ENCODE results near the gene CNIH1. TPM values are rescaled to one million over a fixed set of nuclear protein-coding genes. Genes with fewer than 3 reads are reported as not detected.

The CNIH1 gene
- total RNA-seq, 1 donor from 2014 or later = 130 TPM

DNA sequence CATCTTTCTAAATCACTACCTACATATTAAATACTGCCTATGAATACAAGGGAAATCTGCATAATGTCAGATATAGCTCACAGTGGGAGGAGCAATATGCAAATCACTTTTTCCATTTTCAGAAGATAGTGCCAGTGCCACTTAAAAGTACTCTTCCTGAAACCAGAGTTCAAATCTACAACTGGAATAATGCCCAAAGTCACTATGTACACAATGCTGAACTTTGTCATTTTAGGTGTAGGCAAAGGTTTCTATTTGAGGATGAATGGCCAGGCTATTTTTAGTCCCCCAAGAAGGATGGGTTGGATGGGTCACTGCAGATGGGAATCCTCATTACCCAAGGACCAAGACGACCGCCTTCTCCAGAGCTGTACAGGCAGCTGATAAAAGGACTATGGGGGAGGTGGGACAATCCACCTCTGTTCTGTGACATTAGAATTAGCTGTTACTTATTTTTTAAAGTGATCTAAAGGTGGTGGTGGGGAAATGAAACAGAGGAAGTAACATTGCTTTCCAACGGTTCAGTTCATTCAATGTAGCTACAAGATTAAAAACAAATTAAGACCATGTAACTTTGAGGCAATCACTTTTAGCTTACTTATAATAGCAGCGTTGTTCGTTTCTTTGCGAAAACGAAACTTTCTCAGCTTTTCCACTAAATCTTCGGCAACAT, 42.0 kb upstream of the CNIH1 start:
- TF ChIP-seq, protein P1, sequence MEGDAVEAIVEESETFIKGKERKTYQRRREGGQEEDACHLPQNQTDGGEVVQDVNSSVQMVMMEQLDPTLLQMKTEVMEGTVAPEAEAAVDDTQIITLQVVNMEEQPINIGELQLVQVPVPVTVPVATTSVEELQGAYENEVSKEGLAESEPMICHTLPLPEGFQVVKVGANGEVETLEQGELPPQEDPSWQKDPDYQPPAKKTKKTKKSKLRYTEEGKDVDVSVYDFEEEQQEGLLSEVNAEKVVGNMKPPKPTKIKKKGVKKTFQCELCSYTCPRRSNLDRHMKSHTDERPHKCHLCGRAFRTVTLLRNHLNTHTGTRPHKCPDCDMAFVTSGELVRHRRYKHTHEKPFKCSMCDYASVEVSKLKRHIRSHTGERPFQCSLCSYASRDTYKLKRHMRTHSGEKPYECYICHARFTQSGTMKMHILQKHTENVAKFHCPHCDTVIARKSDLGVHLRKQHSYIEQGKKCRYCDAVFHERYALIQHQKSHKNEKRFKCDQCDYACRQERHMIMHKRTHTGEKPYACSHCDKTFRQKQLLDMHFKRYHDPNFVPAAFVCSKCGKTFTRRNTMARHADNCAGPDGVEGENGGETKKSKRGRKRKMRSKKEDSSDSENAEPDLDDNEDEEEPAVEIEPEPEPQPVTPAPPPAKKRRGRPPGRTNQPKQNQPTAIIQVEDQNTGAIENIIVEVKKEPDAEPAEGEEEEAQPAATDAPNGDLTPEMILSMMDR (IDR thresholded peaks at IDR 0.05) = no peak
- H3K27ac Mint-ChIP-seq (ENCODE audit: unreplicated experiment) = no peak overlapping the region
- no peaks in the 10 kb centered on the region for H3K27me3 Mint-ChIP-seq (ENCODE audit: unreplicated experiment)
- H3K9me3 Mint-ChIP-seq (ENCODE audit: unreplicated experiment) = no peaks in the 10 kb centered on the region
- no peak for DNase-seq (ENCODE audit: extremely low spot score, unreplicated experiment)
- H3K4me3 Mint-ChIP-seq (ENCODE audit: unreplicated experiment) = no peak overlapping the region
- peaks cover 52% of the 10 kb centered on the region for H3K4me1 Mint-ChIP-seq (ENCODE audit: unreplicated experiment)
- H3K36me3 Mint-ChIP-seq (ENCODE audit: unreplicated experiment) = peaks cover 37% of the 10 kb centered on the region

DNA sequence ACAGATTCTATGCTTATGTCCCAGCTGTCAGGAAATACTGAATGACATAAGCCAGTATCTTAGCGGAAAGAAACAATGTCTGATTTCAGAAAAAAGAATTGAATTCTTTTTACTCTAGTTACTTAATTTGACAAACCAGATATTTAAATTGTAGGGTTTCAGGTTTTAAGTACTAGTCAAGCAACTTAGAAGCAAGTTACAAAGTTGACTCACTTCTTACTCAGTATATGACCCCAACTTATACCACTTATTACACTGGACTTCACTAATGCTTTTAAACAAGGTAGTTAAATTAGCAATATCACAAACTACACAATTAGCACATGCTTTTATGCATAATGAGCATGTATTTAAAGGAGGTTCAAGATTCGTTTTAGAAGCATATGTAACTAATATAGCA, 40.5 kb upstream of the CNIH1 start:
- Mint-ChIP-seq H3K27me3 (ENCODE audit: unreplicated experiment) (no peaks in the 10 kb centered on the region), H3K27ac (ENCODE audit: unreplicated experiment) (no peak overlapping the region), H3K4me1 (ENCODE audit: unreplicated experiment) (peaks cover 39% of the 10 kb centered on the region), H3K4me3 (ENCODE audit: unreplicated experiment) (no peak overlapping the region), H3K9me3 (ENCODE audit: unreplicated experiment) (no peaks in the 10 kb centered on the region), H3K36me3 (ENCODE audit: unreplicated experiment) (peaks cover 42% of the 10 kb centered on the region)
- no peak for DNase-seq (ENCODE audit: extremely low spot score, unreplicated experiment)
- TF ChIP-seq, protein P1 (IDR thresholded peaks at IDR 0.05) = no peak

DNA sequence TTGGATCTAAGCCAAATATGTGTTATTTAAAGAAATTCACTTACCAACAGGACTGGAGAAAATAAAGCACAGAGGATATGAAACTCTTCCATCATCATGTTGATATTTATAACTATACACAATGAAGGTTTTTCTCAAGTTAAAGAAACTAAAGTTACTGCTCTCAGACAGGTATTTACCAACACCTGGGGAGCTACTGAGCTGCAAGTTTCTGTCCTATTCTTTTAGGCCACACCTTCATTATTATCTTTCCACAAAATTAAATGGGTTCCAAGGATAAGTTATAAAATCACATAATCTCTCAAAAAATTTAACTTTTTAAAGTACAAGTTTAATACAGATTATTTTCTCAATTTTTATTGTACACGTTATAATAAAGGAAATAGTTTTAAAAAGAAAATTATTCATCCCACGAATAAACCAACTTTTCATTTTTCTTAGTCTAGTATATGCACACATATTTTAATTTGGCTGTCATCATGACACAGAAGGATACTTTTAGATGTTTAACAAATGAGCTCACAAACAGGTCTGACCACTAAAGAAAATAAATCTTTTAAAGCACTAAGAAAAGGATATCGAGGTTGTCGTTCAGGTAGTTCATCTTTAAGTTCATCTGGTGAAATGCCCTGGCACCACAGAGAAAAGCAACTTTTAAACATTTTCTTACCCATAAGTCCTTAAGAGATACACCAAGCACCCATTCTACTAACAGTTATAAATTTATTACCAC, 39.8 kb upstream of the CNIH1 start:
- Mint-ChIP-seq H3K27ac (ENCODE audit: unreplicated experiment) (no peak overlapping the region), H3K27me3 (ENCODE audit: unreplicated experiment) (no peaks in the 10 kb centered on the region), H3K4me1 (ENCODE audit: unreplicated experiment) (peaks cover 39% of the 10 kb centered on the region), H3K4me3 (ENCODE audit: unreplicated experiment) (no peak overlapping the region), H3K9me3 (ENCODE audit: unreplicated experiment) (no peaks in the 10 kb centered on the region), H3K36me3 (ENCODE audit: unreplicated experiment) (peaks cover 41% of the 10 kb centered on the region)
- TF ChIP-seq, protein P1 (IDR thresholded peaks at IDR 0.05) = no peak
- DNase-seq (ENCODE audit: extremely low spot score, unreplicated experiment) = no peak

DNA sequence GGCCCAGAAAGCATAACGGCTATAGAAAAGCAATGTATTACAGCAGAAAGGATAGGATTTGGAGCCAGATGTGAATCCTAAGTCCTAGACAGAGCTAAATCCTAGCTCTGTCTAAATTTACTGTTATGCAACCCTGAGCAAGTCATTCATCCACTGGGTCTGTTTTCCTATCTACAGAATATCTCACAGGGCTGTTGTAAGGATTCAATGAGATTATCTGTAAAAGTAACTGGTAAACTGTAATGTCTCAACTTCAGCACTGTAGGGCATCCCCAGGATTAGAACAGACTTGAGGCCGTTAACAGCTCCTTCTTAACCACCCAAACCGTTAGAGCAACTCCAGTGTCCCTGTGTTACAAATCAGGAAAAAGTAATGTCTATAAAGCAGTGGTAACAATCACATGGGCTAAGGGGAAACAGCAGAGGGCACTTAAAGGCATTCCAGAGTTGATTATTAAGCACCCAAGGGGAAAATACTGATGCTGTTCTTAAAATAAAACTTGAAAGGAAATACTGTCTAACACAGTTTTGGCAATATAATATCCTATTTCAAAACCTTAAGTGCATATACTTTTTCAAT, 37.6 kb upstream of the CNIH1 start:
- no peak for DNase-seq (ENCODE audit: extremely low spot score, unreplicated experiment)
- no peaks in the 10 kb centered on the region for H3K27me3 Mint-ChIP-seq (ENCODE audit: unreplicated experiment)
- TF ChIP-seq, protein P1 (IDR thresholded peaks at IDR 0.05) = no peak
- H3K9me3 Mint-ChIP-seq (ENCODE audit: unreplicated experiment) = no peaks in the 10 kb centered on the region
- no peak overlapping the region for H3K4me3 Mint-ChIP-seq (ENCODE audit: unreplicated experiment)
- H3K36me3 Mint-ChIP-seq (ENCODE audit: unreplicated experiment) = peaks cover 49% of the 10 kb centered on the region
- peak overlapping the region; percentile 40 for H3K27ac Mint-ChIP-seq (ENCODE audit: unreplicated experiment)
- peaks cover 41% of the 10 kb centered on the region for H3K4me1 Mint-ChIP-seq (ENCODE audit: unreplicated experiment)

DNA sequence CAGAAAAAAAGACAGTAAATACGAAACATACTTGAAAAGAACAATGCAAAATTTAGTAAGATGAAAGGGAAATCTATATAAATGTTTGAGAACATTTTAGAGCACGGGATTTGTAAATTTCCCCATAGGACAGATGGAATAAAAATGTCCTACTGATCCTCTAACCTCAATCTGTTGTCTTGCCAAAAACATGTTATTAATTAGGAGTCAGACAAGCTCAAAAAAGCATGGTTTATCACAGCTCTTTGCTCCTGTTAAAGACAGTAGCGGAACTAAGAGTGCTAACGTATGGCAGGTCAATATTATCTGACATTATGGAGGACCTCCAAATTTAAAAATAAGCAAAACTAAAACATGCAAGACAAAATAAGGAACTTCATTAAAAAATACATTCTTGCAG, 34.7 kb upstream of the CNIH1 start:
- H3K4me1 Mint-ChIP-seq (ENCODE audit: unreplicated experiment) = peaks cover 35% of the 10 kb centered on the region
- DNase-seq (ENCODE audit: extremely low spot score, unreplicated experiment) = no peak
- no peaks in the 10 kb centered on the region for H3K9me3 Mint-ChIP-seq (ENCODE audit: unreplicated experiment)
- H3K4me3 Mint-ChIP-seq (ENCODE audit: unreplicated experiment) = no peak overlapping the region
- TF ChIP-seq, protein P1 (IDR thresholded peaks at IDR 0.05) = no peak
- H3K27ac Mint-ChIP-seq (ENCODE audit: unreplicated experiment) = peak overlapping the region; percentile 58
- H3K36me3 Mint-ChIP-seq (ENCODE audit: unreplicated experiment) = peaks cover 38% of the 10 kb centered on the region
- no peaks in the 10 kb centered on the region for H3K27me3 Mint-ChIP-seq (ENCODE audit: unreplicated experiment)

Measured in osteocyte (in vitro differentiated cells).